Prostate gland (tissue), 2 donors: ENCODE measurements around the gene CLK4. TPM values are rescaled to one million over a fixed set of nuclear protein-coding genes. Genes with fewer than 3 reads are reported as not detected.

Source experiments
- DNase-seq: peaks from one replicate; pipeline ENCODE4 v3.0.0-alpha.2; 2019; ENCODE audit warnings: low spot score
- H3K27ac ChIP-seq, 2 donors: fragments of 200-600 bp; sonication (generic); 2 replicates each; pipeline ENCODE4 v1.5.1; 2017 to 2019
- H3K27me3 ChIP-seq: fragments of 200-600 bp; sonication (generic); replicated peaks from 2 replicates; pipeline ENCODE4 v1.5.1; 2019; ENCODE audit not compliant: insufficient read depth
- H3K36me3 ChIP-seq, 2 donors: fragments of 200-600 bp; sonication (generic); 1 replicate in 1 of 2; 2 replicates in 1 of 2; pipeline versions ENCODE4 v1.5.1 to v1.8.1; 2017 to 2019
- H3K4me1 ChIP-seq: fragments of 200-600 bp; sonication (generic); replicated peaks from 2 replicates; pipeline ENCODE4 v1.5.1; 2019
- H3K4me3 ChIP-seq, 2 donors: fragments of 200-600 bp; sonication (generic); 2 replicates each; pipeline ENCODE4 v1.5.1; 2017 to 2019
- H3K9me3 ChIP-seq: fragments of 200-600 bp; sonication (generic); 2 replicates; pipeline ENCODE4 v1.5.1; 2017
- CTCF ChIP-seq, 4 experiments: fragments of 200-600 bp in 2 of 4; fragments of 450-650 bp in 2 of 4; sonication (generic) in 2 of 4; IDR thresholded peaks; 1 replicate in 3 of 4; 2 replicates in 1 of 4; pipeline ENCODE4 v1.5.1; 2016 to 2019; ENCODE audit warnings: antibody characterized with exemption in 4 of 4, mild to moderate bottlenecking in 2 of 4, moderate library complexity in 2 of 4
- POLR2A ChIP-seq: fragments of 450-650 bp; IDR thresholded peaks from one replicate; pipeline ENCODE4 v1.6.1; 2016; ENCODE audit warnings: antibody characterized with exemption, mild to moderate bottlenecking
- POLR2AphosphoS5 ChIP-seq: sonication (generic); formaldehyde crosslinking; IDR thresholded peaks from one replicate; pipeline ENCODE4 v1.6.1; 2017; ENCODE audit warnings: antibody characterized with exemption
- WGBS: methylation state at CpG from one replicate; pipeline ENCODE4 v1.1.5; 2018; 5-methylcytosine and 5-hydroxymethylcytosine counted together
- intact Hi-C: fragments of 100-400 bp; cut with DNase I; formaldehyde crosslinking; loops from one replicate; pipeline ENCODE4 v1.14.2; 2022
- total RNA-seq, 2 donors: library from RNA; depleted of rRNA; stranded (reverse); fragments of >200 nt; gene quantifications; one replicate each; pipeline ENCODE4 v1.1.0, GENCODE V29; 2016

Gene CLK4
- total RNA-seq, 2 donors from 2014 or later: 26.7 to 39.0 TPM

GRCh38 chr5:178577376-178577839 is 49.4 kb downstream of the CLK4 start:
- no peak for DNase-seq
- no peak overlapping the region for H3K4me3 ChIP-seq
- H3K27ac ChIP-seq: no peak overlapping the region
- H3K9me3 ChIP-seq: no peaks in the 10 kb centered on the region
- no peaks in the 10 kb centered on the region for H3K27me3 ChIP-seq
- WGBS: 88% methylated on average over 31 of the region's 31 CpGs
- intact Hi-C loops: no loop called here
- TF ChIP-seq CTCF (IDR thresholded peaks at IDR 0.05): no peak
- no peak for TF ChIP-seq POLR2AphosphoS5
- TF ChIP-seq POLR2A: no peak
- no peaks in the 10 kb centered on the region for H3K4me1 ChIP-seq
- no peaks in the 10 kb centered on the region for H3K36me3 ChIP-seq

GRCh38 chr5:178576591-178577351 is 50.1 kb downstream of the CLK4 start:
- no peak overlapping the region for H3K27ac ChIP-seq
- intact Hi-C loops: no loop called here
- H3K27me3 ChIP-seq: no peaks in the 10 kb centered on the region
- no peak for TF ChIP-seq POLR2A
- no peak for TF ChIP-seq CTCF (IDR thresholded peaks at IDR 0.05)
- no peak for TF ChIP-seq POLR2AphosphoS5
- no peaks in the 10 kb centered on the region for H3K9me3 ChIP-seq
- H3K4me3 ChIP-seq: peak overlapping the region; percentile 15 to 25
- no peaks in the 10 kb centered on the region for H3K36me3 ChIP-seq
- DNase-seq: no peak
- H3K4me1 ChIP-seq: no peaks in the 10 kb centered on the region
- WGBS: 19% methylated on average over 31 of the region's 92 CpGs

- intact Hi-C loops: no loop called here
- 90% methylated on average over 7 of the region's 7 CpGs for WGBS
- H3K27me3 ChIP-seq: no peaks in the 10 kb centered on the region
- H3K4me3 ChIP-seq: no peak overlapping the region
- no peak for DNase-seq
- H3K27ac ChIP-seq: no peak overlapping the region
- TF ChIP-seq POLR2A: no peak
- no peak for TF ChIP-seq CTCF (IDR thresholded peaks at IDR 0.05)
- TF ChIP-seq POLR2AphosphoS5: no peak
- H3K4me1 ChIP-seq: no peaks in the 10 kb centered on the region
- H3K9me3 ChIP-seq: no peaks in the 10 kb centered on the region
- H3K36me3 ChIP-seq: no peaks in the 10 kb centered on the region
Observed at GRCh38 chr5:178573216-178573615, 53.6 kb downstream of the CLK4 start.

- 93% methylated on average over 4 of the region's 4 CpGs for WGBS
- no peak overlapping the region for H3K4me3 ChIP-seq
- no peaks in the 10 kb centered on the region for H3K27me3 ChIP-seq
- H3K9me3 ChIP-seq: no peaks in the 10 kb centered on the region
- DNase-seq: no peak
- no peaks in the 10 kb centered on the region for H3K36me3 ChIP-seq
- no peak overlapping the region for H3K27ac ChIP-seq
- TF ChIP-seq POLR2AphosphoS5 (no peak), POLR2A (no peak), CTCF (IDR thresholded peaks at IDR 0.05) (no peak)
- H3K4me1 ChIP-seq: no peaks in the 10 kb centered on the region
- intact Hi-C loops: no loop called here
Observed at GRCh38 chr5:178572617-178573016, 54.2 kb downstream of the CLK4 start.

GRCh38 chr5:178569485-178569884 is 57.4 kb downstream of the CLK4 start:
- intact Hi-C loops: no loop called here
- DNase-seq: no peak
- TF ChIP-seq CTCF (IDR thresholded peaks at IDR 0.05) (no peak), POLR2A (no peak), POLR2AphosphoS5 (no peak)
- Histone ChIP-seq H3K4me1 (no peaks in the 10 kb centered on the region), H3K36me3 (no peaks in the 10 kb centered on the region), H3K9me3 (no peaks in the 10 kb centered on the region), H3K4me3 (no peak overlapping the region), H3K27me3 (no peaks in the 10 kb centered on the region), H3K27ac (no peak overlapping the region)
- WGBS: 57% methylated on average over 2 of the region's 2 CpGs
